Measurements from ENCODE around the gene FBXO24. TPM values are rescaled to one million over a fixed set of nuclear protein-coding genes. Genes with fewer than 3 reads are reported as not detected.

The FBXO24 gene
- polyA plus RNA-seq, 1 donor: 1.0 TPM

DNA sequence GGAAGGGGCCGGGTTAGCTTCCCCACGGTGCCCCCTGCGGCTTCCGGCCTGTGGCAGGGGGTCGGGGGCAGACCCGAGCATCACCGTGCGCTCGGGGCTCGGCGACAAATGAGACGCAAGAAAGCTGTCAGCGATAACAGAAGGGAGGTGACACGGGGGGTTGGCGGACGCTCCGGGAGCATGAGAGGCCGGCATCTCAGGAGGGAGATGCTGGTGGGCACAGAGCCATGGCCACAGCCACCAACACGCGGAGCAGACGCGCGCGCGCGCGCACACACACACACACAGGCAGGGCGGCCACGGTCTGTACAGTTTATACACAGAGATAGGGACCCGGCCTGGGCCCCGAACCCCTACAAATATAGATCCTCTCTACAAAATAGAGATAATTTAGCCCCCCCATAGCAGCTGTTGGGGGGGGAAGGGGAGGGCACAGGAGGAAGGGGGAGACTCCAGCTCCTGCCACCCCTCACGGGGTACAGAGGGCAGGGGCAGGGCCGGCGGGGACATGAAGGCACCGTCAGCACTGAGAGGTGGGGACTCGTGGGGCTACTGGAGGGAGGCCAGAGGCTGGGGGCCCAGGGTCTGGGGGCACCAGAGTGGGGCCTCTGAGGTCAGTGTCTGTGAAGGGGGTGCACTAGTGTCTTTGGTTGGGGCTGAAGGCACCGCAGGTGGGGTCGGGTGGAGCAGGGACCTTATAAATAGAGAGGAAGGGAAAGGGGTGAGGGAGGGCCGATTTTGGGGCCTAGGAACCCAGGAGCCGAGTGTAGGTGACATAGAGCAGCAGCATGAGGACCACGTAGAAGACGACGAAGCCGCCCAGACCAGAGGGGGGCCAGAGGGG, 11.5 kb upstream of the FBXO24 start:
- no peak for DNase-seq (ENCODE audit: low read depth)

DNA sequence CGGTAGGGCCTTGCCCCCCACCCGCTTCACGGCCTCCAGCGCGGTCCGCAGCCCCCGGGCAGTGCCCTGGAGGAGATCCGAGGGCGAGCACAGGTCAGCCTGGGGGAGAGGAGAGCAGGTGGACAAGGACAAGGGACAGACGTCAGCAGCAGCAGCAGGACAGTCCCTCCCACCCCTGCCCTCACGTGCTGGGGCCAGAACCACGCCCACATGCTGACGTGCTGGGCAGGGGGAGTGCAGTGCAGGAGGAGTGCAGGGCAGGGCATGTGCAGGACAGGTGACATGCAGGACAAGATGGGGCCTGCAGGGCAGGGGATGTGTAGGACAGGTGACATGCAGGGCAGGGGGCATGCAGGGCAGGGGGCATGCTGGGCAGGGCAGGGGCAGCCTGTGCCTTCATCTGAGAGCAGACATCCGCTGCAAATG, 10.9 kb upstream of the FBXO24 start:
- DNase-seq (ENCODE audit: low read depth): no peak

DNA sequence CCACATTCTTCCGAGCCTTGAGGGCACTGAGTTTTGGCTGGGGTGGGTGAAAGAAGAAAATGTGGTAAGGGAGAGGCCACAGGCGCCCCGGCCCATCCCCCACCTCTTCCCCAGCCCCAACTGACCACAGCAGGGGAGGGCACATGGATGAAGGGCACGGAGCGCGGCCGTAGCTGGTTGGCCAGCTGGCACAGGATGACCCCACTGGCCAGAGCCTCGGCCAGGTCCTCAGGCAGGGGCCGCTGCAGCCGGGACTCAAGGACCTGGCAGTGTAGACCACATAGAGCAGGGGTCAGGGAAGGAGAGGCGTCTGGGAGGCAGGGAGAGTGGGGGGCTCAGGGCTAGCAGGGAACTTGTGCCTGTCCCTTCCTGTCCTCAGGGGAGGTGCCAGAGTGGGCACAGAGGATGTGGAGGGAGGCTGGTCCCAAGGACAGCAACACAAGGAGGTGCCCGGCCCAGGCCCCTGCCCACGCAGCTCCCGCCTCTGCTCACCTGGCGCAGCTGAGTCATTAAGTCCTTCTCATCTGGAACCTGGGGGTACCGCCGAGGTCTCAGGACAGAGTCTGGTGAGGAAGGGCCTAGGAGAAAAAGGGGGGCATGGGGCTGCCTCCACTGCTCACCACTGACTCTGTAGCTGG, 10.3 kb upstream of the FBXO24 start:
- DNase-seq (ENCODE audit: low read depth): no peak

DNA sequence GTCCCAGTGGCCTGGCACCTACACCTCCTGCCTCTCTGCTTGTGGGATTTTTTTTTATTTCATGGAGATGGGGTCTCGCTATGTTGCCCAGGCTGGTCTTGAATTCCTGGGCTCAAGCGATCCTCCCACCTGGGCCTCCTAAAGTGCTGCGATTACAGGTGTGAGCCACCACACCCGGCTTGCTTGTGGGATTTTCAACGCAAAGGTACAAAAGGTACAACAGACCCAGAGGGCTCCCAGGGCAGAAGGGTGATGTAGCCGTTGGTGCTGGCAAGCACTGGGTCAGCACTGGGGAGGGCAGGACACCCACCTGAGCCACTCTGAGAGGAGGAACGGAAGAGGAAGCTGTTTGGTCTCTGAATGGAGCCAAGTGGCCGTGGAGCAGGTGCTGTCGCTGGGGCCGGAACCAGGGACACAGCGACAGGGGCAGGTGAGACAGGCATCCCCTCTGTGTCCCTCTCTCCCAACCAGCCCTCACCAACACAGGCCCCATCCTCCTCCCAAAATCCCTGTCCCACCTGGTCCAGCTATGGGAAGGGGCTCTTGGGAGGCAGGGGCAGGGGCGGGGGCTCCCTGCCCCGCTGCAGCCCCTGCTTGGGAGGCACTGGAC, 9.6 kb upstream of the FBXO24 start:
- no peak for DNase-seq (ENCODE audit: low read depth)

DNA sequence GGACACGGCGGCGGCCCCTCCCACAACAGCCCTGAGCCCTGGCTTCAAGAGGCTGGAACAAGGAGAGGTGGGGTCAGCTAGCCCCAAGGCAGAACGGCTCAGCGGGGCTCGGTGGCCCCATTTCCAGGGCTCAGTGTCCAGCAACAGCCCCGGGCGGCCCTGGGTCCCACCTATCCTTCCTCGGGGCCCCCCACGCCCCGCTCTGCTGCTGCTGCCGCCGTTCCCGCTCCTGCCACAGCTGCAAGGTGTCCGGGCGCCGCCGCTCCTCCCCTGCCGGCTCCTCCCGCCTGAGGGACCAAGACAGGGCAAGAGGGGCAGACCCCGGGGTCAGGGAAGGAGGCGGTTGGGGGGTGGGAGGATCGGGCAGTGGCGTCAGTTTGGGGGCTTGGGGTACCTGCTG, 9.0 kb upstream of the FBXO24 start:
- no peak for DNase-seq (ENCODE audit: low read depth)

DNA sequence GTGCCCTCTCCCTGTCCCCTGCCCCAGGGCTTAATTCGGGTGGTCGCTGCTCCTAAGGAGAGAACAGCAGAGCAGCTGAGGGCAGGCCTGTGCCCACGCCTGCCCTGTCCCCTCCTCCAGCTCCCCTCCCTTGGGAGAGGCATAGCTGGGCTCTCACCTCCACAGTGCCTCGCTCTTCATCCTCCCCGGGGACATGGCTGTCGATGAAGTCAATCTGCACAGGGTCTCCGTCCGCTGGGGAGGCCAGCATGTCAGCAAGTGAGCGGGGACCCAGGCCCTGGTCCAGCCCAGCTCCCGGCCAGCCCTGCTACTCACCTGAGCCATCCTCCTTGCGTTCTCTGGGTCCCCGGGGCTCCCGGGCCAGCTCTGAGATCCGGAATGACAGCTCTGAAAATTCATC, 8.6 kb upstream of the FBXO24 start:
- no peak for DNase-seq (ENCODE audit: low read depth)

DNA sequence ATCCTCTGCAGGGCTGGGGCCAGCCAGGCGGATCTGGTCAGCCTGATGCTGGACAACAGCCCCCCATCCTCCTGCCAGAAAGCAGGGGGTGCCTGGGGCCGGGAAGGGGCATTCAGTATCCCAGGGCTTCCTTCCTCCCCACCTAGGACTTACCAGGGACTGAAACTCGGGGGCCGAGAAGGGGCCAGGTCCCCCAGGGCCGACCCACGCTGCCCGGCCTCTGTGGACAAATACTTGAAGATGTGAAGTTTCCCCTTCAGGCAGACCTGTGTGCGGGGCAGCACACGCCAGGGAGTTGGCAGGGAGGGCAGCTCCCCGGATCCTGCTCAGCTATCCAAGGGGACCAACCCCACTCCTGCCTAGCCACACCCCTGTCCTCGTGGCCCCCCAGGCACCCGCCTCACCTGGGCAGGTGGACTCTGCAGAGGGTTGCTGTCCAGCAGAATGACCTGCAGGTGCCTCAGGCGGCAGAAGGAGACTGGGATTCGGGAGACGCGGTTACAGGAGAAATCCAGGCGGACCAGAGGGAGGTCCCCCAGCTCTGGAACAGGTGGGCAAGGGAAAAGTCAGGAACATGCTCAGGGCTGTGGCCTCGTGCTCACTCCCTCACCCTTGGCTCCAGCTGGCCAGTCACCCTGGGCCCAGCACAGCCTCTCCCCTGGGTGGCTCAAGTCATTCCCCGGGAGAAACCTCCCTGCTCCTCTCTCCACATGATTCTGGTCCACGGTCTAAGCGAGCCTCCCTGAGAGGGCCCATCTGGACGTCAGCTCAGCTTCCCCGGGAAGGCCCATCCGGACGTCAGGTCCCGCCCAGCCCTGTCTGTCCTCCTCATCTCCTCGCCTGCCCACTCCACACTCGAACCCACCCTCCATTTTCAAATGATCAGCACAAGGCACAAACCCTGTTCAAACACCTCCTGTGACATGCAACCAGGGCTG, 7.6 kb upstream of the FBXO24 start:
- no peak for DNase-seq (ENCODE audit: low read depth)

DNA sequence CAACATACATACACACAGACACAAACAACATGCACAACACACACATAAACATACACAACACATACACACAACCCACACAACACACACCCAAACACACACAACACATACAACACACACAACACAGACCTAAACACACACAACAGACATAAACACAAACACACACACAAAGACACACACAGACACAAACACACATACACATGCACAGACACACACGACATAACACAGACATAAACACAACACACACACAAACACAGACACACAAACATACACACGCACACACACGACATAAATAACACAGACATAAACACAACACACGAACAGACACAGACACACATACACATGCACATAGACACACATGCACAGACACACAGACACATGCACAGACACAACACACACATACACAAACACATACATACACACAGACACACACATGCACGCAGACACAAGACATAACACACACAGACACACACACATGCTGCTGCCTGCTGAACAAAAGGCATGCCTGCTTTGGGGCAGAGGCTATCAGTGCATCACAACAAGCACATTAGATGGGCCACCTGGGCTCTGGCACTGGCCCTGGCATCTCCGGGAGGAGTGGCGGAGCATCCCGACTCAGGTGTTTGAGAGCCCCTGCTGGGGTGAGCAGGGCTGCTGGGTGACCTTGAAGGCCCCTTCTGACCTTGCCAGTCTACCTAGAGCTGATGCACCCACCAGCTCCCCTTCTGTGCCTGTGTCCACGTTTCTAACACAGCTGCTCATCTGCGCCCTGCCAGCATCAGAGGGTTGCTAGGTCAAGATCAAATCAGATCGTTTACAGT, 5.5 kb upstream of the FBXO24 start:
- no peak for DNase-seq (ENCODE audit: low read depth)

DNA sequence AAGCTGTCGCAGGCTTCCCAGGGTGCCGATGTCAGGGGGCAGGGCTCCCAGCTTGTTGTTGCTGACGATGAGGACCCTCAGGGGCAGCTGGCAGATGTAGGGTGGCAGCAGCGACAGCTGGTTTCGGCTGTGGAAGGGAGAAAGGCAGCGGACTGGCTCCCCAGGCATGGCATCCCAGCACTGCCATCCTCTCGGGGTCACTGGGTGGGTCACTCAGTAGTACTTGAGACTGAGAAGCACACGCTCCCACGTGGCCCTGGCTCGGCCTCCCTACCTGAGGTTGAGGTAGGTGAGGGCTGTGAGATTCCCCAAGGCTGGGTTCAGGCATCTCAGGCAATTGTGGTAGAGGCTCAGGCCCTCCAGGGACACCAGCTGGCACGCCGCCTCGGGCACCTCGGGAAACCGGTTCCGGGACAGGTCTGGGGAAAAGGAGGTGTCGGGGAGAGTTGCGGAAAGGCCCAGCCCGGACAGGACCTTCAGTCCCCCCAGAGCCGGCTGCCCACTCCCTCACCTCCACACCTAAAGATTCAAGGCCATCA, 4.0 kb upstream of the FBXO24 start:
- DNase-seq (ENCODE audit: low read depth): no peak

DNA sequence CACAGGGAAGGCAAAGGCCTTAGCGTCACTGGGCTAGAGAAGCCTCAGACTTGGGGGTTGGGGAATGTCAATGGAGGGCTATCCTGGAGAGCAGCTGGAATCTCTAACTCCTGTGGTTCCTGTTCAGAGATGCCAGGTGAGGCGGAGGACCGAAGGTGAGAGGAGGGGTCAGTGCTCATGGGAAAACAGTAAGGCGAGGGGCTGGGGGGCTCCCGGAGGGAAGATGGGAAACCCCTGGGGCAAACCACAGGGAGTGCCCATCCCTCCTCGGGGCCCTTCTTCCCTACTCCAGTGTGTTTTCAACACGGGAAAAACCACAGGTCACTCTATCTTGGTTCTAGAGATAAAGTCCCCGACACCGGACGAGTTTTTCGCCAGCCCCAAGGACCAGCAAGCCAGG, 3.5 kb upstream of the FBXO24 start:
- DNase-seq (ENCODE audit: low read depth): no peak

DNA sequence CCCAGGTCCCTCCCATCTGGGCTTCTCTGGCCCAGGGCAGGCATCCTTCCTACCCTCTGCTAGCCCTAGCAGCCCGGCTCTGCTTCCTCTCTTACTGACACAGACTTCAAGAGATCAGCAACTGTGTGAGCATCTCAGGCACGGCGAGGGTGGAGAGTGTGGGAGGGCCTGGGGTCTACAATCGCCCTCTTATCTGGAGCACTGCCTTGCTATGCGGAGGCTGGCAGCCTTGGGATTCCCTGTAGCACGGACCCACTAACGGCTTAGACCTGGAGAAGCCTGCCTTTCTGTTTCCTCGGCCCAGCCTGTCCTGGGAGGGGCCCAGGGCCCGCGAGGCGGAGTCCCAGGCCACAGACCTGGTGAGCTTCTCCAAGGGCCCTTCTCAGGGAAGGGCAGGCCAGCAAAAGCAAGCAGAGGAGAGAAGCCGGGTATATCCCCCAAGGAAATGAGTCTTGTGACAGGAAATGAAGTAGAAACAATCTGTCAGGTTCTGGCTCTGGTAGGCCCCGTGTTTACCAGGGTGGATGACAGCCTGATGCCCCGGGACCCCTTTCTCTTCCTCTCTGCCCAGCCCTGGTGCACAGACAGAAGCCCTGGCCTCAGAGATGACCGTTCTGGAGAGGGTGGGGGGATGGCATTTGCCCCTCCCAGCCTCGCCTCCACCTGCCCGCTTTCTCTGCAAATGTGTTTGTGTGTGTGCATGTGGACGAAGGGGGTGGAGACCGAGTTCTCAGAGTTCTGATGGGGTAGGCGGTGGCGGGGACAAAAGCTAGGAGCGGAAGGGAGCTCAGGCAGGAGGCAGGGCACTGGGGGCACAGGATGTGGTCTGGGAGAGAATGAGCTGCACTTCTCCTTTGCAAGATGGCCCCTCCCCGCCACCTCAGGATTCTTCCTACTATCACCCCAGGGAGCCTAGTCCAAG, 2.7 kb upstream of the FBXO24 start:
- DNase-seq (ENCODE audit: low read depth): no peak

DNA sequence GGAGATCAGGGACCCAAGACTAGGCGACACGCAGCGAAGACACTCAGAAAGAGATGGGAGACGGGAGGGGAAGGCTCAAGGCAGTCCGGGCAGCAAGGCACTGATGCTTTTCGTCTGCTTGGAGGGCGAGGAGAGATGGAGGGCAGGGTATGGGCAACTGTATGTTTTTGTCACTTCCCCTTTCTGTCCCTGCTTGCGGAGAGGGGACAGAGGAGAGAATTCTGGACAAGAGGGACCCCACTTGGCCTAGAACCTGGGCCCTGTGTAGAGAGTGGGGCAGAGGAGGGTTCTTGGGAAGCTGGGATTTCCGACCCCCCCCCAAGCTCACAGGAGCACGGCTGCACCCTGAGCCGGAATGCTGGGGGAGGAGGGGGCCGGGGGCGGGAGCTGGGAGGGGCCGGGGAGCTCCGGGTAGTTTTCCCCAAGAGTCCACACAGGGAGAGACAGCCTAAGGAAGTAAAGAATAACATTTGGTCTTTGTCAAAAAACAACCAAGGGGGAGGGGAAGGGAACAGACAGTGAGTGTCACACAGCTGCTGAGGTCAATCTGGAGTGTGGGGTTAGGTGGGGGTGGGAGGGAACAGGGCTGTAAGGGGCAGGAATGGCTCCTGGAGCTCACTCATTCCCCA, 2.0 kb upstream of the FBXO24 start:
- no peak for DNase-seq (ENCODE audit: low read depth)

DNA sequence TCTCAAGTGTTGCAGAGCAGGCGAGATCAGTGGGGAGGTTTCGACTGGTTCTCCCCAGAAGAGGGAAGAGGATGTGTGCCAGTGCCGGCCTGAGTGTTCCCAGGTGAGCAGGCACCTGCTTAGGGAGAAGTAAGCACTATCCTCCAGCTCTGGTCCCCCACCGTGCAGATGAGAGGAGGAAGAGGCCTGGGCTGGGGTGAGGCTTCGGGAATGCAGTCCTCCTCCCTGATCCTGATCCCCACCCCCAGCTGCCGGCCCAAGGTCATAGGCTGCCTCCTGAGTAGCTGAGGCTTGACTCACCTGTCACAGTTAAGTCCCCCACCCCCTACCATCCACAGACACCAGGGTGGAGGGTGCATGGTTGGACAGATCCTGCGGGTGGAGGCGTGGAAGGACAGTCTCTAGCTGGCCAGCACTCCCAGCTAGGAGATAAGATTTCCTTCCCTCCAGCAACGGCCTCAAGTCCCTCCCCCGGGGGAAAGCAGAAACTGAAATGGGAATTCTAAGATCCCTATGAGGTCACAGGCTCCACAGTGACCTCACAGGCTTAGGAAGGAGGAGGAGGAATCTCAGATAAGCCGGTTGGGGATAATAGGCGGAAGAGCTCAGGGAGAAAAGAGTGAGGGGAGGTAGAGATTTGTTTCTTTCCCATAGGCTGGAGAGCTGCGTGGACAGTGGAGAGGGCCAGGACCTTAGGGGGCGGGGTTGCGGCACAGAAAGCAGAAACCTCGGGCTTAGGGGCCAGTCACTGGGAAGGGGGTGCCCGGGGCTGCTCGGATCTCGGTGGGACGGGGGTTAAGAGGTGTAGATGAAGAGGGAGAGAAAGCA, 1.2 kb upstream of the FBXO24 start:
- no peak for DNase-seq (ENCODE audit: low read depth)

DNA sequence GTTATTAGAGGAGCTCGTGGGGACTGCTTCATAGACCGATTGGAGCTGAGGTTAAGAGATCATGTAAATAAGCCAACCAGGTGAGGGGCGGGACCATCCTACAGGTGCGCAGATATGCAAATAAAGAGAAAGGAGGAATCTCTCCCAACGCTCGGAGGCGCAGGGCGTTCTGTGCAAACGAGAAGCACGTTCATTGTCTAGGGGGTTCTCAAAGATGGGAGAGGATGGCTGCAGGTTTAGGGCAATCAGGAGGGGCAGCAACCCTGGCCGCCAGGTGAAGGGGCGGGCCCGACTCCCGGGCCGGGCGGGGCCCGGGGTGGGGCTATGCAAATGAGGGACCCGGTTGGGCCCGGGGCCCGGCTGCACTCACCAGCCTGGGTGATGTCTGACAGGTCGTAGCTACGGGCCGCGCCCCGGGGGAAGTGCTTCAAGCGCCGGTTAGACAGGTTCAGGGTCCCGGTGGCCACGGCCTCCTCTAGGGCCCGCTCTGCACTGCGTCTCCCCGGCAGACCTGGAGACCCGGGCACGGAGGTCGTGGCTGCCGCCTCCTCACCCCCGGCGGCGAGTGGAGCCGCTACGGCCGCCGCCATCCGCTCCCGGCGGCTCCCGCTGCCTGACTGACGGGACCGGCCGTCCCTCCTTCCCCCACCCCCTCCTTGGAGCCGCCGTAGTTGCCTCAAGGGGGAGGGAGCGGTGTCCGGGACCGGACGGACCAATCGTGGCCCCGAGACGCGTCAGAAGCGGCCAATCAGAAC, 440 bp upstream of the FBXO24 start, which contains the start of gene LRCH4:
TSS of gene LRCH4 (minus strand) at position 619 of the 755 bp plus-strand sequence. CDS start at position 590, 29 bp downstream.
- no peak for DNase-seq (ENCODE audit: low read depth)

DNA sequence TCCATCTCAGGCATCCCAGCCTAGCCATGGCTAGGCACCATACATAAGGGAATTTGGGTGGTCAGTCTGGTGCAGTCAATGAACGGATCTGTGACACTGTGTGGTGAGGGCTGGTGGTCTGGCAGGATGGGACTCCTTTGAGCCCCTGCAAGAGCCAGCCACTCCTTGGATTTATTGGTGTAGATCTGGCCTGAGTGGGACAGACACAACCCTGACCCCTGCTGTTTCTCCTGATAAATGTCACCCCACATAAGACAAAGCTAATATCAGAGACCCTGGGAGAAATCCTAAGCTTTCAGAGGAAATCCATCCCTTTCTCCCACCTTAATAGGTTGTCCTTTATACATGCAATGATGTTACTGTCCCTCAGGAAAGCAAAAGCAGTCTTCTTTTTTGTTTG, 2.3 kb downstream of the FBXO24 start:
- DNase-seq (ENCODE audit: low read depth): no peak

DNA sequence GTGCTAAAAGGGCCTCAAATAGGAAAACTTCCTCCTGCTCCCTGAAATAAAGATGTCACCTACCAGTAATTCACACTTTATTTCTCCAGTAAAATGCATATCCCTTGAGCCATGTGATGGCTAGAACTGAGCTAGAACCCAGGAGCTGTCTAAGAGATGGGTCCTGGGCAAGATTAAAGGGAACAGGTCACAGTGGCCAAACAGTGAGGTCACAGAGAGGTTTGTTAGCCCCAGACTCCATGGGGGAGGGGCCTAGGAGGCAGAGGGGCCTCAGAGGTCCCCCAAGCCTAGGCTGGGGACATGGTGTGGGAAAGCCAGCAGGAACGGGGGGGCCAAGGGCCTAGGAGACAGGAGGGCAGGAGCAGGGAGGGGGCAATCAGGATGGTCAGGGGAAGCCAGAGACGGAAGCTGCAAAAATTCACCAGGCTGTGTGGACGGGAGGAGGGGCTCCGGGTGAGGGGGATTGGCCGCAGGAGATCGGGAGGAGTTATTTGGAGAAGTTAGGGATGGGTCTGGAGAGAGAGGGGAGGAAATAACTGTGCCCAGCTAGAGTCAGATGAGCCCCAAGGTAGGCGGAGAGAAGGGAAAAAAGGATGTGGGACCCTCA, 3.3 kb downstream of the FBXO24 start:
- no peak for DNase-seq (ENCODE audit: low read depth)
